Panc1 (cell line): ENCODE data around the gene MT4. TPM values are rescaled to one million over a fixed set of nuclear protein-coding genes. Genes with fewer than 3 reads are reported as not detected.

Experiments
- ATAC-seq: fragments of 200-7000 bp; cut with Tn5 transposase; 2 replicates; pipeline ENCODE4 v1.9.1; 2020; ENCODE audit warnings: mild to moderate bottlenecking, moderate library complexity
- BruUV-seq: library from RNA; stranded (reverse); fragments of 400-500 nt; replicated peaks from 2 replicates; lab custom pipeline; 2021; lab: Mats Ljungman, UMichigan
- CTCF ChIA-PET: fragments of 300-600 bp; sonication (Branson Sonifier 250); formaldehyde crosslinking; loops from one replicate; lab custom pipeline; 2022; ENCODE audit warnings: antibody characterized with exemption; lab: Charles Lee
- POLR2A ChIA-PET: fragments of 300-600 bp; sonication (Branson Sonifier 250); formaldehyde crosslinking; loops from one replicate; lab custom pipeline; 2022; ENCODE audit warnings: antibody characterized with exemption; lab: Charles Lee
- DNase-seq: peaks from one replicate; pipeline ENCODE4 v3.0.0-alpha.2; 2010; ENCODE audit warnings: low read depth, low spot score
- H3K27ac ChIP-seq: 2 replicates; pipeline ENCODE4 v1.5.1; 2011; ENCODE audit warnings: mild to moderate bottlenecking, low read length, inconsistent platforms
- H3K27me3 ChIP-seq: fragments of 200-500 bp; sonication (Bioruptor generic); 2 replicates; pipeline ENCODE4 v1.6.0; 2014; ENCODE audit warnings: low read length, inconsistent platforms; ENCODE audit not compliant: control insufficient read depth, insufficient read depth
- H3K36me3 ChIP-seq: fragments of 200-500 bp; sonication (Bioruptor generic); 2 replicates; pipeline ENCODE4 v1.5.1; 2014; ENCODE audit warnings: inconsistent platforms, mild to moderate bottlenecking, low read length, moderate library complexity; ENCODE audit not compliant: control insufficient read depth, insufficient read depth
- H3K4me1 ChIP-seq: 2 replicates; pipeline ENCODE4 v1.5.1; 2011; ENCODE audit warnings: inconsistent platforms, mild to moderate bottlenecking, low read length, moderate library complexity; ENCODE audit not compliant: control insufficient read depth, insufficient read depth
- H3K4me3 ChIP-seq, 2 experiments: 2 replicates each; pipeline ENCODE4 v1.5.1; 2011 to 2012; ENCODE audit warnings: low read depth in 2 of 2, low read length in 2 of 2, mild to moderate bottlenecking in 2 of 2, inconsistent platforms in 1 of 2, moderate library complexity in 1 of 2
- H3K9me3 ChIP-seq: fragments of 200-500 bp; sonication (Bioruptor generic); 2 replicates; pipeline ENCODE4 v1.5.1; 2014; ENCODE audit warnings: low read depth, mild to moderate bottlenecking, inconsistent platforms, low read length, moderate library complexity; ENCODE audit not compliant: control insufficient read depth, insufficient read depth
- POLR2AphosphoS5 ChIP-seq: IDR thresholded peaks from 2 replicates; pipeline ENCODE4 v1.6.1; 2012; ENCODE audit warnings: mild to moderate bottlenecking, low read depth, low read length, moderate library complexity
- SIN3A ChIP-seq: IDR thresholded peaks from 2 replicates; pipeline ENCODE4 v1.6.1; 2012; ENCODE audit warnings: low read depth, mild to moderate bottlenecking, low read length, moderate library complexity, borderline replicate concordance; ENCODE audit not compliant: insufficient read depth
- TCF7L2 ChIP-seq: IDR thresholded peaks from 2 replicates; pipeline ENCODE4 v1.6.1; 2011; ENCODE audit warnings: mild to moderate bottlenecking, low read depth, low read length, inconsistent platforms
- in situ Hi-C: cut with HindIII; loops from 2 replicates; pipeline ENCODE4 v1.10.0; 2016; ENCODE audit warnings: low sequenced_read_pairs, low pct_unique_long_range_greater_than_20kb
- intact Hi-C: fragments of 100-400 bp; cut with micrococcal nuclease; formaldehyde crosslinking; loops from one replicate; pipeline ENCODE4 v1.10.0; 2022; ENCODE audit not compliant: unreplicated experiment
- total RNA-seq: library from RNA; stranded (reverse); gene quantifications from one replicate; pipeline ENCODE4 v1.2.1, GENCODE V29; 2021; ENCODE audit not compliant: unreplicated experiment
- TF ChIP-seq, protein P1 (sequence below): fragments of 450-650 bp; IDR thresholded peaks from 2 replicates; pipeline ENCODE4 v1.5.1; 2017; ENCODE audit warnings: mild to moderate bottlenecking
- TF ChIP-seq, protein P2 (sequence below), 2 experiments: IDR thresholded peaks; 2 replicates each; pipeline ENCODE4 v1.6.1; 2011 to 2012; ENCODE audit warnings: low read depth in 2 of 2, control low read depth in 1 of 2, low read length in 1 of 2, mild to moderate bottlenecking in 1 of 2, moderate library complexity in 1 of 2; ENCODE audit not compliant: insufficient read depth in 1 of 2

MT4 gene
- total RNA-seq, 1 experiment from 2014 or later, result not detected

DNA sequence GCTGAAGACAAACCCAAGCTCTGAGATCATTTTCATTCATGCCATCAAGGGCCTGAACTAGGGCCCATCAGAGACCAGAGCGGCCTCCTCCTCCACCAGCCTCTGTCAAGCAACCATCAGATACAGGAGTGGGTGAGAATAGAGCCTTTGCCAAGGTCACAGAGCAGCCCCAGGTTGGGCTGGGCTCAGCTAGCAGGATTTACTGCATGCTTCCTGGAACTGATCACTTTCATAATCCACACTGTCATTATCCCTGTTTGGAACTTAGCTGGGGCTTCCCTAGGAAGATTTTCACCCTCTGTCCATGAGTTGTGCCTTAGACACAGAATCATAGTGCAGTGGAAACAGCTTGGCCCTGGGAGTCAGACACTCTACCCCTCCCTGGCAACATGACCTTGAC, 5.1 kb downstream of the MT4 start:
- in situ Hi-C loops, result no loop called here
- DNase-seq (no peak), ATAC-seq (no peak)
- Histone ChIP-seq H3K9me3 (no peaks in the 10 kb centered on the region), H3K27ac (no peak overlapping the region), H3K36me3 (no peaks in the 10 kb centered on the region), H3K27me3 (no peaks in the 10 kb centered on the region), H3K4me3 (no peak overlapping the region), H3K4me1 (no peaks in the 10 kb centered on the region)
- BruUV-seq, result no TSS peak
- intact Hi-C loops, result no loop called here
- ChIA-PET CTCF (no interaction called here), POLR2A (no interaction called here)
- TF ChIP-seq, protein P1, sequence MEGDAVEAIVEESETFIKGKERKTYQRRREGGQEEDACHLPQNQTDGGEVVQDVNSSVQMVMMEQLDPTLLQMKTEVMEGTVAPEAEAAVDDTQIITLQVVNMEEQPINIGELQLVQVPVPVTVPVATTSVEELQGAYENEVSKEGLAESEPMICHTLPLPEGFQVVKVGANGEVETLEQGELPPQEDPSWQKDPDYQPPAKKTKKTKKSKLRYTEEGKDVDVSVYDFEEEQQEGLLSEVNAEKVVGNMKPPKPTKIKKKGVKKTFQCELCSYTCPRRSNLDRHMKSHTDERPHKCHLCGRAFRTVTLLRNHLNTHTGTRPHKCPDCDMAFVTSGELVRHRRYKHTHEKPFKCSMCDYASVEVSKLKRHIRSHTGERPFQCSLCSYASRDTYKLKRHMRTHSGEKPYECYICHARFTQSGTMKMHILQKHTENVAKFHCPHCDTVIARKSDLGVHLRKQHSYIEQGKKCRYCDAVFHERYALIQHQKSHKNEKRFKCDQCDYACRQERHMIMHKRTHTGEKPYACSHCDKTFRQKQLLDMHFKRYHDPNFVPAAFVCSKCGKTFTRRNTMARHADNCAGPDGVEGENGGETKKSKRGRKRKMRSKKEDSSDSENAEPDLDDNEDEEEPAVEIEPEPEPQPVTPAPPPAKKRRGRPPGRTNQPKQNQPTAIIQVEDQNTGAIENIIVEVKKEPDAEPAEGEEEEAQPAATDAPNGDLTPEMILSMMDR, result no peak
- TF ChIP-seq, protein P2, sequence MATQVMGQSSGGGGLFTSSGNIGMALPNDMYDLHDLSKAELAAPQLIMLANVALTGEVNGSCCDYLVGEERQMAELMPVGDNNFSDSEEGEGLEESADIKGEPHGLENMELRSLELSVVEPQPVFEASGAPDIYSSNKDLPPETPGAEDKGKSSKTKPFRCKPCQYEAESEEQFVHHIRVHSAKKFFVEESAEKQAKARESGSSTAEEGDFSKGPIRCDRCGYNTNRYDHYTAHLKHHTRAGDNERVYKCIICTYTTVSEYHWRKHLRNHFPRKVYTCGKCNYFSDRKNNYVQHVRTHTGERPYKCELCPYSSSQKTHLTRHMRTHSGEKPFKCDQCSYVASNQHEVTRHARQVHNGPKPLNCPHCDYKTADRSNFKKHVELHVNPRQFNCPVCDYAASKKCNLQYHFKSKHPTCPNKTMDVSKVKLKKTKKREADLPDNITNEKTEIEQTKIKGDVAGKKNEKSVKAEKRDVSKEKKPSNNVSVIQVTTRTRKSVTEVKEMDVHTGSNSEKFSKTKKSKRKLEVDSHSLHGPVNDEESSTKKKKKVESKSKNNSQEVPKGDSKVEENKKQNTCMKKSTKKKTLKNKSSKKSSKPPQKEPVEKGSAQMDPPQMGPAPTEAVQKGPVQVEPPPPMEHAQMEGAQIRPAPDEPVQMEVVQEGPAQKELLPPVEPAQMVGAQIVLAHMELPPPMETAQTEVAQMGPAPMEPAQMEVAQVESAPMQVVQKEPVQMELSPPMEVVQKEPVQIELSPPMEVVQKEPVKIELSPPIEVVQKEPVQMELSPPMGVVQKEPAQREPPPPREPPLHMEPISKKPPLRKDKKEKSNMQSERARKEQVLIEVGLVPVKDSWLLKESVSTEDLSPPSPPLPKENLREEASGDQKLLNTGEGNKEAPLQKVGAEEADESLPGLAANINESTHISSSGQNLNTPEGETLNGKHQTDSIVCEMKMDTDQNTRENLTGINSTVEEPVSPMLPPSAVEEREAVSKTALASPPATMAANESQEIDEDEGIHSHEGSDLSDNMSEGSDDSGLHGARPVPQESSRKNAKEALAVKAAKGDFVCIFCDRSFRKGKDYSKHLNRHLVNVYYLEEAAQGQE (IDR thresholded peaks at IDR 0.05; ENCODE audit: insufficient read depth in 1 of 2, low read depth in 2 of 2, low read length in 1 of 2), result no peak
- TF ChIP-seq POLR2AphosphoS5 (no peak), SIN3A (no peak), TCF7L2 (no peak)

DNA sequence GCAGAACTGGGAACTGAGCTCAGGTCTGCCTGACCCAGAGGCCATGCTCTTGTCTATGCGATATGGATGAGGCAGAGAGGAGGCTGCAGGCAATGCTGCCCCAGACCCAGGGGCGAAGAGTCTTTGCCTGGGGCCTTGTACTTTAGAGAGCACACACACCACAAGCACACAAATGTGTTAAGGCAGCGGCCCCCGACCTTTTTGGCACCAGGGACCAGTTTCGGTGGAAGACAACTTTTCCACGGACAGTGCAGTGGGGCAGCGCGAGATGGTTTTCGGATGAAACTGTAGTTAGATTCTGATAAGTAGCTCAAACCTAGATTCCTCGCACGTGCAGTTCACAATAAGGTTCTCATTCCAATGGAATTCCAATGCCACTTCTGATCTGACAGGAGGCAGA, 6.7 kb downstream of the MT4 start:
- intact Hi-C loops, result no loop called here
- DNase-seq (no peak), ATAC-seq (no peak)
- POLR2A ChIA-PET, result no interaction called here
- no peaks in the 10 kb centered on the region for H3K9me3 ChIP-seq
- no peaks in the 10 kb centered on the region for H3K36me3 ChIP-seq
- TF ChIP-seq, protein P1, result no peak
- TF ChIP-seq TCF7L2 (no peak), POLR2AphosphoS5 (no peak), SIN3A (no peak)
- TF ChIP-seq, protein P2 (IDR thresholded peaks at IDR 0.05; ENCODE audit: insufficient read depth in 1 of 2, low read depth in 2 of 2, low read length in 1 of 2), result no peak
- CTCF ChIA-PET, result no interaction called here
- no peaks in the 10 kb centered on the region for H3K27me3 ChIP-seq
- BruUV-seq, result no TSS peak
- H3K4me3 ChIP-seq, result no peak overlapping the region
- H3K4me1 ChIP-seq, result no peaks in the 10 kb centered on the region
- in situ Hi-C loops, result no loop called here
- no peak overlapping the region for H3K27ac ChIP-seq
